Natural killer cell (primary cell): ENCODE results near the gene PI16. TPM values are rescaled to one million over a fixed set of nuclear protein-coding genes. Genes with fewer than 3 reads are reported as not detected.
A peak's percentile ranks its signal among the peaks of the same experiment; 100 is the strongest.

Source experiments
- ATAC-seq, 3 donors: fragments of 150-1000 bp in 2 of 3; fragments of 200-7000 bp in 1 of 3; cut with Tn5 transposase; 1 replicate in 1 of 3; 2 replicates in 2 of 3; pipeline ENCODE4 v1.10.0; 2021; ENCODE audit warnings: mild to moderate bottlenecking in 2 of 3, moderate library complexity in 2 of 3
- DNase-seq, 2 donors: peaks; one replicate each; pipeline versions ENCODE4 v3.0.0 to v3.0.0-alpha.2; 2013 to 2021; ENCODE audit warnings: mixed read lengths in 1 of 2
- H3K27ac ChIP-seq: one replicate; pipeline ENCODE4 v1.5.1; 2013; ENCODE audit warnings: mild to moderate bottlenecking, low read length
- H3K27me3 ChIP-seq: one replicate; pipeline ENCODE4 v1.6.1; 2013; ENCODE audit warnings: low read length; ENCODE audit not compliant: control insufficient read depth, insufficient read depth
- H3K36me3 ChIP-seq: one replicate; pipeline ENCODE4 v1.6.1; 2013; ENCODE audit warnings: low read length; ENCODE audit not compliant: control insufficient read depth, insufficient read depth
- H3K4me1 ChIP-seq: one replicate; pipeline ENCODE4 v1.6.1; 2013; ENCODE audit warnings: low read length; ENCODE audit not compliant: control insufficient read depth, insufficient read depth
- H3K4me3 ChIP-seq: one replicate; pipeline ENCODE4 v1.5.1; 2013; ENCODE audit warnings: low read length
- H3K9me3 ChIP-seq: one replicate; pipeline ENCODE4 v1.6.1; 2013; ENCODE audit warnings: low read length; ENCODE audit not compliant: control insufficient read depth, insufficient read depth
- H3K27ac Mint-ChIP-seq, 2 donors: one replicate each; pipeline ENCODE4 v1.8.0; 2022; ENCODE audit warnings: mild to moderate bottlenecking in 2 of 2, mixed read lengths in 2 of 2, moderate library complexity in 1 of 2
- H3K27me3 Mint-ChIP-seq, 2 donors: one replicate each; pipeline ENCODE4 v1.8.0; 2022; ENCODE audit warnings: low read depth in 2 of 2, mixed read lengths in 2 of 2
- H3K36me3 Mint-ChIP-seq: one replicate; pipeline ENCODE4 v1.8.0; 2022; ENCODE audit warnings: mixed read lengths
- H3K4me1 Mint-ChIP-seq, 2 donors: one replicate each; pipeline ENCODE4 v1.8.0; 2022; ENCODE audit warnings: mixed read lengths in 2 of 2
- H3K4me3 Mint-ChIP-seq: one replicate; pipeline ENCODE4 v1.8.0; 2022; ENCODE audit warnings: mild to moderate bottlenecking, moderate library complexity, mixed read lengths
- H3K9me3 Mint-ChIP-seq, 2 donors: one replicate each; pipeline ENCODE4 v1.8.0; 2022; ENCODE audit warnings: mixed read lengths in 2 of 2
- whole genome bisulfite sequencing: methylation state at CpG from one replicate; pipeline ENCODE4 v1.1.7; 2013; ENCODE audit warnings: missing lambda C conversion rate; ENCODE audit not compliant: insufficient coverage; 5-methylcytosine and 5-hydroxymethylcytosine counted together
- intact Hi-C: fragments of 100-400 bp; cut with micrococcal nuclease; formaldehyde crosslinking; loops from one replicate; pipeline ENCODE4 v1.14.2; 2022
- total RNA-seq, 4 donors: library from RNA; stranded (reverse); fragments of 120-200 nt in 1 of 4; gene quantifications; one replicate each; pipeline versions ENCODE4 v1.2.3 to v1.2.4, GENCODE V29; 2013 to 2022
- TF ChIP-seq, protein P1 (sequence below): fragments of 200-600 bp; IDR thresholded peaks from one replicate; pipeline ENCODE4 v1.8.0; 2022; ENCODE audit warnings: antibody characterized with exemption

The PI16 gene
- total RNA-seq, 3 donors from 2014 or later (not counting 1 experiment from before 2014, with no cell fraction given), result 0.33 to 1.8 (median 1.1) TPM

DNA sequence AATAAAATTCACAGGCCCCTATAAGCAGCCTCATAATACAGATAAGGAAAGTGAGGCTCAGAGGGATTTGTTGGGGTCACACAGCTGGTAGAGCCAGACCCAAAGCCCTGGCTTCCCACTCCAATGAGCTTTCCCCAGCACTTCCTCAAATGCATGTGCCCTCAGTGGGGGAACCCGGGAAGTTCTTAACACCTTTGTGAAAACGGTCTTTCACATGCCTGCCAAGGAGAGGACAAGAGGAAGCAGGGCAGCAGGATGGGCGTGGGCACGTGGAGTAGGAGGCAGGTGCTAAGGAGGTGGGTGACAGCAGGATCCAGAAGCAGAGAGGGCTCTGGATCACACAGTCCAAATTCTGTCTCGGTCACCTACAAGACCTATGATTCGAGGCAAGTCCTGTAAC, 598 bp downstream of the PI16 start:
- Histone ChIP-seq H3K27ac (no peak overlapping the region), H3K36me3 (no peaks in the 10 kb centered on the region), H3K4me3 (no peak overlapping the region), H3K27me3 (no peaks in the 10 kb centered on the region), H3K9me3 (no peaks in the 10 kb centered on the region), H3K4me1 (peaks cover 31% of the 10 kb centered on the region)
- Mint-ChIP-seq H3K27ac (peak overlapping the region in 1 of 2 donors; percentile 60), H3K4me3 (peak overlapping the region; percentile 65), H3K36me3 (no peaks in the 10 kb centered on the region), H3K27me3 (peaks cover 36 to 65% of the 10 kb centered on the region in 2 donors), H3K4me1 (peaks cover 29 to 38% of the 10 kb centered on the region in 2 donors), H3K9me3 (no peaks in the 10 kb centered on the region)
- DNase-seq, result no peak
- intact Hi-C loops, result no loop called here
- ATAC-seq, result no peak
- 31% methylated on average over 6 of the region's 6 CpGs for whole genome bisulfite sequencing
- TF ChIP-seq, protein P1, sequence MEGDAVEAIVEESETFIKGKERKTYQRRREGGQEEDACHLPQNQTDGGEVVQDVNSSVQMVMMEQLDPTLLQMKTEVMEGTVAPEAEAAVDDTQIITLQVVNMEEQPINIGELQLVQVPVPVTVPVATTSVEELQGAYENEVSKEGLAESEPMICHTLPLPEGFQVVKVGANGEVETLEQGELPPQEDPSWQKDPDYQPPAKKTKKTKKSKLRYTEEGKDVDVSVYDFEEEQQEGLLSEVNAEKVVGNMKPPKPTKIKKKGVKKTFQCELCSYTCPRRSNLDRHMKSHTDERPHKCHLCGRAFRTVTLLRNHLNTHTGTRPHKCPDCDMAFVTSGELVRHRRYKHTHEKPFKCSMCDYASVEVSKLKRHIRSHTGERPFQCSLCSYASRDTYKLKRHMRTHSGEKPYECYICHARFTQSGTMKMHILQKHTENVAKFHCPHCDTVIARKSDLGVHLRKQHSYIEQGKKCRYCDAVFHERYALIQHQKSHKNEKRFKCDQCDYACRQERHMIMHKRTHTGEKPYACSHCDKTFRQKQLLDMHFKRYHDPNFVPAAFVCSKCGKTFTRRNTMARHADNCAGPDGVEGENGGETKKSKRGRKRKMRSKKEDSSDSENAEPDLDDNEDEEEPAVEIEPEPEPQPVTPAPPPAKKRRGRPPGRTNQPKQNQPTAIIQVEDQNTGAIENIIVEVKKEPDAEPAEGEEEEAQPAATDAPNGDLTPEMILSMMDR, result no peak

DNA sequence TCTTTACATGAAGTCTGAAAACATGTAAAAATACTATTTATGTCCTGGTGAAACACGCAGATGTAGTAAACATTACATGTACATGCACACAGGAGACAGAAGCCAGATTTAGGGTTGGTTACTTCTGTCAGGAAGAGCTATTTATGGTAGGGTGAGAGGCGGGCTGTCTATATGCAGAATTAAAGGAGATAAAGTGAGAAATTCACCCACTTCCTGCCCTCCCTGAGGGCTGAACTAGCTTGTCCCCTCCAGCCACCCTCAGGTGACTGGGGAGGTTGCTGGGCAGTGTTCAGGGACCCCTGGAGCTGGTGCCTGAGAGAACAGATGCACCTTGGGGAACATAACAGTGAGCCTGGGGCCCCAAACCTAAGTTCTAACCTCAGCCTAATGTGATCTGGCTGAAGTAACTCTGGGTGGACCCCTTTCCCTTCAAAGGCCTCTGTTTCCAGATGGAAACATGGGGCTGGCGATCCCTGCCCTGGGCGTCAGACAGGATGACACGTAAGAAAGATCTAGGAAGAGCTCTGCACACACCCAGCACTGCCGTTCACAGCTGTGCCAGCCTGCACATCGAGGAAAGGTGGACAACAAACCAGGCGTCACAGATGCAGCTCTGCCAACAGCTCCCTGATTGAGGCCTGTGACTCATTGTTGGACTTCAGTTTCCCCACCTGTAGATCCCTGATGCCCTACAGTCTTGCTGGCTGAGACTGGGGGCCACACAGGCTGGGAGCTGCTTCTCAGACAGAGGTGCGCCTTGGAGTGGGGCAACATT, 1.3 kb downstream of the PI16 start:
- TF ChIP-seq, protein P1, result no peak
- Histone ChIP-seq H3K27ac (no peak overlapping the region), H3K27me3 (no peaks in the 10 kb centered on the region), H3K9me3 (no peaks in the 10 kb centered on the region), H3K36me3 (no peaks in the 10 kb centered on the region), H3K4me1 (peaks cover 31% of the 10 kb centered on the region), H3K4me3 (no peak overlapping the region)
- no peaks in the 10 kb centered on the region for H3K36me3 Mint-ChIP-seq
- no peaks in the 10 kb centered on the region for H3K9me3 Mint-ChIP-seq
- intact Hi-C loops, result no loop called here
- peaks cover 29 to 38% of the 10 kb centered on the region in 2 donors for H3K4me1 Mint-ChIP-seq
- WGBS, result 62% methylated on average over 8 of the region's 9 CpGs
- peaks cover 33 to 59% of the 10 kb centered on the region in 2 donors for H3K27me3 Mint-ChIP-seq
- ATAC-seq, result peak in 1 of 3 donors; percentile 54
- peak overlapping the region; percentile 65 for H3K4me3 Mint-ChIP-seq
- H3K27ac Mint-ChIP-seq, result peak overlapping the region in 1 of 2 donors; percentile 60
- peak in 1 of 2 donors; percentile 31 for DNase-seq

DNA sequence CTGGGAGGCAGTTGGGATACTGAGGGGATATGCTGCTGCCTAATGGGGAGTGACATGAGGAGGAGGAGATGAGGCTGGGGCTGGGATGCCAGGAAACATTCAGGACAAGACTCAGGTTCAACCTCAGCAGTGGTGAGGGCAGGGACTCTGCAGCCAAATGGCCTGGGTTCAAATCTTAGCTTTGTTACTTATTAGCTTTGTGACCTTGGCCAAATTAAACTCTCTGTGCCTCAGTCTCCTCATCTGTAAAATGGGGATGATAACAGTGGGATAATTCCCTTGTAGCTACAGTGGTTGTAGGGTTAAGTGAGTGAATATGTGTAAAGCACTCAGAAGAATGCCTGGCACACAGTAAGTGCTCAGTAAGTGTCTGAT, 1.9 kb downstream of the PI16 start:
- Histone ChIP-seq H3K4me3 (no peak overlapping the region), H3K27ac (no peak overlapping the region), H3K9me3 (no peaks in the 10 kb centered on the region), H3K36me3 (no peaks in the 10 kb centered on the region), H3K4me1 (peaks cover 31% of the 10 kb centered on the region), H3K27me3 (no peaks in the 10 kb centered on the region)
- Mint-ChIP-seq H3K27me3 (peaks cover 30 to 61% of the 10 kb centered on the region in 2 donors), H3K9me3 (no peaks in the 10 kb centered on the region), H3K36me3 (no peaks in the 10 kb centered on the region), H3K4me3 (no peak overlapping the region), H3K27ac (no peak overlapping the region), H3K4me1 (peaks cover 29 to 38% of the 10 kb centered on the region in 2 donors)
- ATAC-seq, result no peak
- DNase-seq, result no peak
- intact Hi-C loops, result no loop called here
- TF ChIP-seq, protein P1, result no peak
